ENCODE results near the gene GYS2.
"Not testable (repeated sequence)": the region's sequence is repeated elsewhere in the genome, so short reads cannot be mapped to it uniquely, and the experiment has no call there.

GYS2 gene

DNA sequence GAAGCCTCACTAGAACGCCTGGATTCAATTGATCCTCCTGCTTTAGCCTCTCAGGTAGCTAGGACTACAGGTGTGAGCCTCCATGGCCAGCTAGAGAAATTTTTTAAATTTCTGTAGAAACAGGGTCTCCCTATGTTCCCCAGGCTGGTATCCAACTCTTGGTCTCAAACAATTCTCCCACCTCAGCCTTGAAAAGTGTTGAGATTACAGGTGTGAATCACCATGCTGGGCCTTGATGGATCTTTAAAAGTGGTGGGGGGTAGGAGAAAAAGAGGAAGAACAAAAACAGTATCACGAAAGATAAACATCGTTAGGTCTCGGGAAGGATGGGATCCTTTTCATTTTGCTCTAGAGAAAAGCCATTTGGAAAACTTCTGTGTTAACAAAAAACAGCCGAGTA is 4.5 kb downstream of the GYS2 start:
- DNase-seq (ENCODE audit: low read depth) = no peak

DNA sequence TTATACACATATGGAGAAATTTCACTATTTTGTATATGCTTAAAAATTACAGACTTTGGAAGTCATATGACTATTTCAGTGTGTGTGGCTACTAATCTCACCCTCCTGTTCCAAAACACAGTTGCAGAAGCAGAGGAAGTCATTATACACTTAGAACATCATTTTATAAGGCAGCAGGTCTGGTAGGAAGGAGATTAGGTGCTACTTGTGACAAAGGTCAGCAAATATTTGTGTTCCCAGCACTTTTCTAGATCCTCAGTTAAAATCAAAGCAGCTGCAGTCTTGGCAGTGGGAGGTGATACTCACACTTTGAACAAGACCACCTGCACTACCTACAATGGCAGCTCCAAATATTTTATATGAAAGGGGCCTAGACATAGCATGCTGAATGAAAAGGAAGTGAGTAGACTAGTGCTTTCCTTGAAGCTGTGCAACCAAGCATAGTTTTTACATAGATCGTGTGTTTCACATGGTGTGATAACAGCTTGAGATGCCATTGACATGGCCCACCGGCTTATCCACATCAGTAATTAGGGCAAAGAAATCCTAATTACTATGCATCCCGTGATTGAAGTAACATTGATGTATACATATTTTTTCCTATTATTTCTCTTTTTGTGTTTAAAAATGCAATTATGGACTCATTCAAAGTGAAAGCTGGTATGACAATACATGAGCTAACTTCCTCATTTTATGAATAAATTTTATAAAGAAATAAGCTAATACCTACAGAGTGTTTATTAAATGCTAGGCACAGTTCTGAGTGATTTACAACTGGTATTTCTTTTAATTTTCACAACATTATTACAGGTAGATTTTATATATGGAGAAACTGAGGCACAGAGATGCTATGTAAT is 5.3 kb downstream of the GYS2 start:
- DNase-seq (ENCODE audit: low read depth) = no peak

DNA sequence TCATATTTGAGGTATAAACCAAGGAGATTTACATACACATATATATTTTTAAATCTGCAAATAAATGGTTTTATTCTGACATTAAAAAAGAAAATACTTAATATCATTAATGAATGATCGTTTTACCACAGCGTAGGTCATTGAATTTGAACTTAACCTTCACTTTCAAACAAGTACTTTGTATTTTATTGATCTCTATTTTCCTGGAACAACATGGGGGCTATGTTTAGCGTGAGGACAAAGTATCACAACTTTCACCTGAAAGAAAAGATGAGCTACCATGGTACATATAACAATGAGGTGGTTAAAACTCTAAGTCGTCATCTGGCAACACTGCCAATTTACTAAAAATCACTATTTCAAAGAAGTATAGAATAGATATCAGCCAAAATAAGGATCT is 6.0 kb downstream of the GYS2 start:
- DNase-seq (ENCODE audit: low read depth) = no peak

DNA sequence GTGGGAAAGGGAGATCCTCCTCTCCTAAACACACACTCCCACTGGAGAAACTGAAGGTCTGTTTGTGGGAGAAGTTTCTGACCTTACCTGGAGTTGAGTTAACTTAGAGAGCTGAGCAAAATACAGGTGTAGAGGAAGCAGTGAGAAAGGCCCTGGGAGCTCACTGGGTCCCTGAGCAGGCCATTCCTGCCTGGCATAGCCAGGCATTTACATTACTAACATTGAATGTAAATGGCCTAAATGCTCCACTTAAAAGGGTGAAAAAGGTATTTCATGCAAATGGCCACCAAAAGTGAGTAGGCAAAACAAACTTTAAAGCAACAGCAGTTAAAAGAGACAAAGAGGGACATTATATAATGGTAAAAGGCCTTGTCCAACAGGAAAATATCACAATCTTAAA is 9.3 kb downstream of the GYS2 start:
- not testable (repeated sequence) for DNase-seq (ENCODE audit: low read depth)

- DNase-seq (ENCODE audit: low read depth) = no peak
These were observed 19.2 kb downstream of the GYS2 start for GRCh38 chr12:21585485-21585884.

- DNase-seq (ENCODE audit: low read depth) = not testable (repeated sequence)
These were observed 20.1 kb downstream of the GYS2 start for GRCh38 chr12:21584403-21585182.

DNA sequence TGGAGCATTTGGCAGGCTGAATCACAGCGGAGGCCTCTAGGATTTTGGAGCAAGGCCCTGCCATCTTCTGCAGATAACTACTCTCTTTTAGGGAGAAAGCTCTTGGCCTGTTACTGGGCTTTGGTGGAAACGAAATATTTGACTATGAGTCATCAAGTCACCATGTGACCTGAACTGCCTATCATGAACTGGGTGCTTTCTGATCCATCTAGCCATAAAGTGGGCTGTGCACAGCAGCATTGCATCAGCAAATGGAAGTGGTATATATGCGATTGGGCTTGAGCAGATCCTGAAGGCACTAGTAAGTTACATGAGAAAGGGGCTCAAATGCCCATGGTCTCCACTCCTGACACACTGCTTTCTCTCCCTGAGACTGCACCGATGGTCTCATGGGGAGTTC is 21.1 kb downstream of the GYS2 start:
- DNase-seq (ENCODE audit: low read depth) = no peak

- DNase-seq (ENCODE audit: low read depth) = no peak
These were observed 23.7 kb downstream of the GYS2 start for GRCh38 chr12:21580748-21581516.

DNA sequence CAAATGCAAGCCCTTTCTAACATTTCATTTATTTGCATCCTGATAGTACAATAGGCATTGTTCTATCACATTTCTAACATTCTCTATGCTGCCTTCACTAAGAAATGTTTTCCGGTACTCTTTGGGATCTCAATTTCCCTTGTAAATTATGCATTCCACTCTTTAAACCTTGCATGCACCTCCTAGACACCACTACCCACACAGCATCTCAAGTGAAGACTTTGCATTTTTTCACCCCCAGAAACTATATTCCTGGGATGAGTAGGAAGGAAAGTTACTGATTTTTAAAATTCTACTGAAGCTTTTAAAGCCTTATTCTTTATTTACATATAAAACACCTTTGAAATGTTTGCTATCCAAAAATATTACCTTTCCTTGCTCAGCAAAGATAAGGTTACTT is 27.1 kb downstream of the GYS2 start:
- DNase-seq (ENCODE audit: low read depth) = no peak

GRCh38 chr12:21576431-21576830 is 28.2 kb downstream of the GYS2 start:
- no peak for DNase-seq (ENCODE audit: low read depth)

DNA sequence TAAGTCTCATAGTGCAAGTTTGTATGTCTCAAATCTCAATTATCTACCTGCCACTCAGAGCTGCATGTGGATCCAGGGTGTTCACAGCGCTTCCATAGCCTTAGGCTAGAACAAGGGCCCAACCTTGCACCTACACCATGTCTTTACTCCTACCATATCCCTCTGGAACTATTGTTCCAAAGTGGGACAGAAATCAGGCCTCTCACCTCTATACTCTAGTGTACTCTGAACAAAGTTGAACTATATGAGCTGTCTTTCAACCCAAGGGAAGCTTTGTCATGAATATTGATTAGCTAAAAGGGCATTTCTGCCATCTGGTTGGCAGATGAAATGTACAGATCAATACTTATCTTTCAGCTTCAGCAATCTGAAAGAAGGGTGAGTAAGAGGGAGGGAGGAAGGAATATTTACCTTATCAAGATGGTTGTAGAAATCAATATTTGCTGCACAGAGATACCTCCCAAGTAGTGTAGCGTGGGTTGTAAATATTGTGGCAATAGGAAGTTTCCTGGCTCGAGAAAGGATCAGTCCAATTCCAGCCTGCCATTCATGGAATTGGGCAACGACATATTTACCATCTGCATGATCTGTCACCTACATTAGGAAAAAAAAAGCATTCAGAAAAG is 30.8 kb downstream of the GYS2 start:
- no peak for DNase-seq (ENCODE audit: low read depth)

GRCh38 chr12:21571046-21571445 is 33.6 kb downstream of the GYS2 start:
- DNase-seq (ENCODE audit: low read depth) = no peak

- DNase-seq (ENCODE audit: low read depth) = no peak
These were observed 36.5 kb downstream of the GYS2 start for GRCh38 chr12:21568115-21568514.

DNA sequence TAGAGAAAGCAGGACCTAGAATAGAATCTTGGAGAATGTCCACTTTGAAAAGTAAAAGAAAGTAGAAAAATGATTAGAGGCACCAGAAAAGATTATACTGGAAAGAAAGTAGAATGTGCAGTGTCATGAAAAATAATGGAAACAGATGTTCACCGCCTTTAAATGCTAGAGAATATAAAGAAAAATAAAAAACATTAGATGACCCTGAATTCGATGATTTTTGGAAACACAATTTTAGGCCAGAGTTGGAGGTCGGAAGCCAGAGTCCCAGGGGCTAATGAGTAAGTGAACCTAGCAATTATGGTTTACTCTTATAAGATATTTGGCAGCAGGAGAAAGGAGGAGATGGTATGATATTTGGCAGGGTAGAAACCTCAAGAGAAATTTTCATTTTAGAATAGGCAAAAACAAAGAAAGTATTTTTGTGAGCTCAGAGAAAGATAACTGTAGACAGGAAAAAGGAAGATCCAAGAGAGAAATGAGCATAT is 37.7 kb downstream of the GYS2 start:
- no peak for DNase-seq (ENCODE audit: low read depth)

- DNase-seq (ENCODE audit: low read depth) = no peak
These were observed 38.3 kb downstream of the GYS2 start for GRCh38 chr12:21566223-21566906.

DNA sequence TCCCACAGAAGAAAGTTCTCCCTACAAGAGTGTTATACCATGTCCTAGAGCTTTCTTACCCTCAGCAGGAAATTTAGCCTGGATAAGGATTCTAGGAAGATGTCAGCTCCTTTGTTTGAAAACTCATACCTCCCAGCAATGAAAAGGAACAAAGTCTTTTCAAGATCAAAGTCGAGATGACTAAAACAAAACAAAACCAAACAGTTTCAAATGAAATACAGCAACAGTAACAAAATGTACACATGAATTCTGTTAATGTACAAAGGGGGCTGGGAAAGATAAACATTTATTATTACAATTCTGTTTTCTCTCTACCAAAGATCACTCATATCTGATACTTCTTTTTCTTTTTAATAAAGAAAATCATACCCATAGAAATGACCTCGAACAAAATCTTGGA is 41.8 kb downstream of the GYS2 start:
- DNase-seq (ENCODE audit: low read depth) = no peak

DNA sequence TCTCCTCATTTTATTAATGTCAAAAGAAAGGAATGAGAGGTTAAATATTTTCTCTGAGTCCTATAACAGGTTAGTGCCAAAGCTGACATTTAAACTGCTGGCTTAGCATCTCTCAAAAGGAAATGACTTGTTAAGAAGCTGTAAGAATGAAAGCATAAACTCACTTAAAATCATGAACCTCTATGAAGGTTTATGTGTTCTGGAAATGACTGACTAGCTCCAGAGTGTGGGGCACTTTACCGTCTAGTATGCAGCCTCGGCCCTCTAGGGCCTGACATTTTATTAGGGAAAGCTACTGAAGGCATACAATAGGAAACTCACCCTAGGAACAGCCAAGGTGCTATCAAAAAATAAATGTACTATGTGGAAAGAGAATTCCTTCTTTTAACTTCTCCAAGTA is 43.5 kb downstream of the GYS2 start:
- DNase-seq (ENCODE audit: low read depth) = no peak

DNA sequence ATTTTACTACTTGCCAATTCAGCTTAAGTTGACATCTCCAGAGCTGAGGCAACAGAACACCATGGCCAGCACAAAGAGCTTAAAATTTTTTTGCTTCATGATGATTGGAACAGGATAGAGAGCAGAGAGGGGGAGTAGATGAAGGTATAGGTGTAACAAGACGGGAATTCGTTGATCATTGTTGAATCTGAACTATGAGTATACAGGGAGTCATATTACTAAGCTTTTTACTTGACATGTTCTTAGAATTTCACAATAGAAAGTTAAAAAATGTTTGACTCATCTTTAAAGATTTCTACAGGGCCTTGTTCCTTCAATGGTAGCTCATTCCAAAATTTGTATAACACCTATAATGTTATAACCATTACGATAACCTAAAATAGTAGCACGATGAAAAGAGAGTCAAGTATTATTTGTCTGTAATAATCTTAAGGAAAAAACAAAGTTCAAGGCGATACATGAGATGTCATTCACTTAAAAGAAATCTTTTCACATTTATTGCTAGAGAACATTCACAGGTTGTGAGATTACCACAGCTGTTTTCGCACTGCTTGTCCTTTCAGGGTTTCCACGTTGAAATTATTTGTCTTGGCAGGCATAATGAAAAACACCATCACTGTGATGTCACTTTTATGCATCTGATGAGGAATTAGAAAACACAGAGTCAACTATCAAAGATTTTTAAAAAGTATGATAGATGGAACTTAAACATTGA is 44.6 kb downstream of the GYS2 start:
- DNase-seq (ENCODE audit: low read depth) = no peak

- no peak for DNase-seq (ENCODE audit: low read depth)
These were observed 46.5 kb downstream of the GYS2 start for GRCh38 chr12:21558100-21558679.

DNA sequence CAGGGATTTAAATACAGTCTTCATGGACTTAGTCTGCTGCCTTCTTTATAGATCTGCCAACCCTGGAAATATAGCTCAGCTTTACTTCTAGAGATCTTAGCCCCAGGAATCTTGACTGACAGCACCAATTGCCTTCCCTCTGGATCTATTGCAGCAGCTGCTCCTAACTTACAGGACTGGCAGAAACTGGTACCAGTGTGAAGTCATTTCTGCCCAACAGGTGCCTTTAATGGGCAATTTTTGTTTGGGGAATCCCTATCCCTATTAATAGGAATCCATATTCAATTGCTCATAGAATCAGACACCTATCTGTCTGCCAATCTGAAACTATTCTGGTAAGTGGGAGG is 51.3 kb downstream of the GYS2 start:
- DNase-seq (ENCODE audit: low read depth) = no peak

Measured in stimulated activated CD8-positive, alpha-beta memory T cell treated with anti-CD3 and anti-CD28 coated beads, Interleukin-12 subunit alpha, Interleukin-12 subunit beta, amount 100 ng/mL, for 4 hours (primary cell).